HS-5 (cell line): ENCODE data around the gene TEC.
"Not testable (repeated sequence)": the region's sequence is repeated elsewhere in the genome, so short reads cannot be mapped to it uniquely, and the experiment has no call there.

Source experiments
- DNase-seq: peaks from one replicate; pipeline ENCODE4 v3.0.0-alpha.2; 2012; ENCODE audit warnings: low read depth

TEC gene

GRCh38 chr4:48268956-48269860 lies at the start of gene TEC:
Gene TEC (minus strand): TSS chr4:48269838. CDS start chr4:48228614, 41,224 bp downstream.
- peak; percentile 31 for DNase-seq

- no peak for DNase-seq
These were observed 46.3 kb upstream of the TEC start for GRCh38 chr4:48315728-48316630.

GRCh38 chr4:48314746-48315145 lies 45.1 kb upstream of the TEC start:
- DNase-seq, result not testable (repeated sequence)

GRCh38 chr4:48311896-48312295 lies 42.3 kb upstream of the TEC start:
- no peak for DNase-seq

- DNase-seq, result no peak
These were observed 39.3 kb upstream of the TEC start for GRCh38 chr4:48308901-48309300.

- no peak for DNase-seq
These were observed 37.9 kb upstream of the TEC start for GRCh38 chr4:48307528-48307927.

DNA sequence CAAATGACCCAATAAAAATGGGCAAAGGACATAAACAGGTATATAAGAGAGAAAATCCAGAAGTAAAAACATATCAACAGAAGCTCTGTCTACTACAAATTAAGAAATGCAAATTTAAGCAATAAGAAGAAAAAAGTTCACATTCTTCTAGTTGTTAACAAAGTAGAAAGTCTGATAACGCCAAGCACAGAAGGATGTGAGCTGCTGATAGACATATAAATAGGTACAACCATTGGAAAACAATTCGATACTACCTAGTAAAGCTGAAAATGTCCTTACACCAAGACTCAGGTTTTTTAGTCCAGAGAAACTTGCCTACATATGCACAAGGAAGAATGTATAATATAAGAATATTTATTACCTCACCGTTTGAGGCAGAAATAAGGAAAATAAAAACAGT lies 35.9 kb upstream of the TEC start:
- DNase-seq, result no peak

DNA sequence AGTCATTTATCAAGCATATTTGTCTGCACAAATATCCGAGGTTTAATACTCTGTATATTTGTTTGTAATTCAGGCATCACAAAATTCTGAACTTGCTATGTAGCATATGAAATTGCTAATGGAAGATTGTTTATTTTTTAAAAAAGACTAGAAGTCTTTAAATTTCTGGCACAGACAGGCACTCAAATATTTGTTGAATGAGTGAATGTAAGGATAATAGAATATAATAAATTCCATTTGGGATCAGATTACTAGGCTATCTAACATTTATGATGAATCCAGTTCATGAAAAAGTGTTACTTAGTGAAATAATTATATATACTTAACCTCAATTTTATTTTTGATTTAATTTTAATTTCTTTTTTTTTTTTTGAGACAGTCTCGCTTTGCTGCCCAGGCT lies 30.4 kb upstream of the TEC start:
- no peak for DNase-seq

GRCh38 chr4:48299560-48299959 lies 29.9 kb upstream of the TEC start:
- no peak for DNase-seq

DNA sequence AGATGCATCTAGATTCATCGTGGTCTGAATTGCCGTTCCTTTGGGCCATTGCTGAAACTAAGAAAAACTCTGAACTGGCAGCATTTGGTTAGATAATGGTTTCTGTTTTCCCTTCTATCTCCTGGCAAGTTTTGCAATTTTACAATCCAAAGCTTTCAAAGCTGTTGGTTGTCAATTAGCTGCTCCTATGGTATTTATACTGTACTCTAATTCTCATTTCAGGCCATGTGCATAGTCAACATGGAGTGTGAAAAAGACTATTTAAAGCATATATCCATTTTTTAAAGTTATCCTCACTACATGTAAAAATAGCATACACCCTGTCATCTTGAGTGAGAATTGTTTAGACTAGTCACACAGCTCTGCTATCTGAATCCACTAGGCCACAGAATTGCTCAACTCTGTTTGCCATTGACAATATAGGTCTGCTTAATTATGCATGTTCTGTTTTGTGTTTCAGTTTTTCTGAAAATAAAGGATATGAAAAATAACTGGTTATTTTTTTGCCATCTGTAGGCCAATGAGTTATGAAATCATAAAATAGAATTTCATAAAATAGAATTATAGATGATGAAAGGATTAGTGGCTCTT lies 27.7 kb upstream of the TEC start:
- DNase-seq, result no peak

DNA sequence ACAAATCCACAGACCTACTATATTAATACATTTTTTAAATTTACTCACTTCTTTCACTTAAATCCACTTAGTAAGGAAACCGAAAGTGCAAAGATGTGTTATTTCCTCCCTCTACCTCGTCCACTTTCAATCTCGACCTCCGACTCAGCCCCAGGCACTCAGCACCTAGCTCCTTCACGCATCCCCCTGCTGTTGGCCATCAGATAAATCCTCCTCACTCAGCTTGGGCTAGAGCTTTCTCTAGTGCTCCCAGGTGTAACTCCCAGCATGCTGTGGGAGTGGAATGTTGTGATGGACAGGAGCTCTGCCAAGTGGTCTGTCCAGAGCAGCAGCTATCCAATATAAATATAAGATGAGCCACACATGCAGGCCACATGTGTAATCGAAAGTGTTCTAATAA lies 26.7 kb upstream of the TEC start:
- DNase-seq, result no peak

DNA sequence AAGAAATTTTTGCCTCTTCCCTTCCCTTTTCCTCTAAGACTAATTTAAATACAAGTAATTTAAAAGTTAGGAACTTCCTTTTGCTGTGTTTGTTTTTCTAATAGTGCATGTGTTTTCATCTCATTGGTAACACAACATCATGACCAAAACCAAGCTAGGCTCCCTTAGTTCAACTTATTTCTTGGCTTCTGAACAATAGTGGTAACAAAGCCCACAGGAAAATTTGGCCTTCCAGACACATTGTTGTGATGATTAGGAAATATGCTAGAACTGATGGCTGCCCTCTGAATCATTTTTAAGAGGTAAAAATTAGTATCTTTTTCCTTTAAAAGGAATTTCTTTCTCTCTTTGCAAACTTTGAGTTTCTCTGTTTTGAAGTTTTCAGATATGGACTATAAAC lies 25.5 kb upstream of the TEC start:
- no peak for DNase-seq

DNA sequence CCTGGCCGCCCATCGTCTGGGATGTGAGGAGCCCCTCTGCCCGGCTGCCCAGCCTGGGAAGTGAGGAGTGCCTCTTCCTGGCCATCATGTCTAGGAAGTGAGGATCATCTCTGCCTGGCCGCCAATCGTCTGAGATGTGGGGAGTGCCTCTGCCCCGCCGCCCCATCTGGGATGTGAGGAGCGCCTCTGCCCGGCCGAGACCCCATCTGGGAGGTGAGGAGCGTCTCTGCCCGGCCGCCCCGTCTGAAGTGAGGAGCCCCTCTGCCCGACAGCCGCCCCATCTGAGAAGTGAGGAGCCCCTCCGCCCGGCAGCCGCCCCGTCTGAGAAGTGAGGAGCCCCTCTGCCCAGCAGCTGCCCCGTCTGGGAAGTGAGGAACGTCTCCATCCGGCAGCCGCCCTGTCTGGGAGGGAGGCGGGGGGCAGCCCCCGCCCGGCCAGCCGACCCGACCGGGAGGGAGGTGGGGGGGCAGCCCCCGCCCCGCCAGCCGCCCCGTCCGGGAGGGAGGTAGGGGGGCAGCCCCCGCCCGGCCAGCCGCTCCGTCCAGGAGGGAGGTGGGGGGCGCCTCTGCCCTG lies 22.7 kb upstream of the TEC start:
- not testable (repeated sequence) for DNase-seq

- no peak for DNase-seq
These were observed 20.6 kb upstream of the TEC start for GRCh38 chr4:48290146-48290772.

GRCh38 chr4:48286060-48286459 lies 16.4 kb upstream of the TEC start:
- not testable (repeated sequence) for DNase-seq

GRCh38 chr4:48285640-48286039 lies 16.0 kb upstream of the TEC start:
- not testable (repeated sequence) for DNase-seq

DNA sequence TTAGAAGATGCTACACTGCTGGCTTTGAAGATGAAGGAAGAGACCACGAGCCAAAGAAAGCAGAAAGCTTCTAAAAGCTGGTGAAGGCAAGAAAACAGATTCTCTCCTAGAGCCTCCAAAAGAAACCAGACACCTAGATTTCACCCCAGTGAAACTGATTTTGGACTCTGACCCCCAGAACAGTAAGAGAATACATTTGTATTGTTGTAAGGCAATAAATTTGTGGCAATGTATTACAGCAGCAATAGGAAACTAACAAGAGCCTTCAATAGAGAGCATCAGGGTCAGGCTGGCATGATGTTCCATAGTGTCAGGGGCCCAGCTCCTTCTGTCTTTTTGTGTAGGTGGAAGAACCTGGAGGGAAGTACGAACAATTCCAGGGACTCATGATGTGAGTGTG lies 6.0 kb upstream of the TEC start:
- DNase-seq, result no peak

DNA sequence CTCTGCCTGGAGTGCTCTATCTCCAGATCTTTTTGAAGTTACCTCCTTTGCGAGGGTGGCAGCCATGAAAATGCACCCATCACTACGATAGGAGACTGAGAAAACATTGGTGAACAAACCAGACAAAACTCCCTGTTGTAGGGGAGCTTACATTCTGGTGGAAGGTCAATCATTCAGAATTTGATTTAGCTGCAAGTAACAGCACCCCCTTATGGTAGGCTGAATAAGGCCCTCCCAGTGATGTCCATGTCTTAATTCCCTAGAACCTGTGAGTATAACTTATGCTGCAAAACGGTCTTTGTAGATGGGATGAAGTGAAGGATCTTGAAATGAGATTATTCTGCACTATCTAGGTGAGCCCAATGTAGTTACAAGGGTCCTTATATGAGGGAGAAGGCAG lies 5.6 kb upstream of the TEC start:
- no peak for DNase-seq

DNA sequence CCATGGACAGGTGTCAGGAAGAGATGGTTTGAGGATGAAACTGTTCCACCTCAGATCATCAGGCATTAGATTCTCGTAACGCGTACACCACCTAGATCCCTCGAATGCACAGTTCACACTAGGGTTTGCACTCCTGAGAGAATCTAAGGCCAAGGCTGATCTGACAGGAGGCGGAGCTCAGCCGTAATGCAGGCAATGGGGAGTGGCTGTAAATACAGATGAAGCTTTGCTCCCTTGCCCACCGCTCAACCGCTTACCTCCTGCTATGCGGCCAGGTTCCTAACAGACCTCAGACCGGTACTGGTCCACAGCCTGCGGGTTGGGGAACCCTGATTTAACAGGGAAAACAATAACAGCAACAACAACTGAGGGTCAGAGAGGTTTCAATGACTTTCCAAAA lies 2.0 kb upstream of the TEC start:
- DNase-seq, result no peak

DNA sequence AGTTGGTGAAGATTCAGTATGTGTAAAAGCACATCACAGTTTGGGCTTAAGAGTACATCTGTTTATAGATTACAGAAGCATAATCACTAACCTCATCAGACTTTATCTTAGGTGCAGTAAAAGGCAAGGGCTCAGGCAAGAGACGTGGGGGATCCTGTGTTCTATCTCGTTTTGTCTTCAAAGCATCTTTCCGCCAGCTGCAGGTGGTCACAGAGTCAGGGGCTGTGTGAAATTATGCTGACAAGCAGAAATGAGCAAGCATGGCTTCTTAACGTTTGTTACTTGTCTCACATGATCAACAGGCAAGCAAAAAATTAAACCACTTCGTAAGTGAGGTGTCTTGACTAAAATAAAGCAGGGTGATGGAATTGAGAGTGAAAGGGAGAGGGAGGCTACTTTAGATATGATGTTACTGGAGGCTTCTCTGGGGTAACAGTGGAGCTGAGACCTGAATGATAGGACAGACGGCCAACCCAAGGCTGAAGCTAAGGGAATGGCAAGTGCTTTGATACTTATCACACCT lies 1.4 kb upstream of the TEC start:
- DNase-seq, result no peak

- DNase-seq, result no peak
These were observed 872 bp upstream of the TEC start for GRCh38 chr4:48270523-48270897.
